CD14-positive monocyte (primary cell): ENCODE measurements around the gene TAF5. TPM values are rescaled to one million over a fixed set of nuclear protein-coding genes. Genes with fewer than 3 reads are reported as not detected.

Source experiments
- DNase-seq, 3 donors: peaks; one replicate each; pipeline ENCODE4 v3.0.0-alpha.2; 2011 to 2022
- H2AFZ ChIP-seq: 2 replicates; pipeline ENCODE4 v1.6.0; 2012; ENCODE audit warnings: mild to moderate bottlenecking, low read depth, low read length, inconsistent platforms; ENCODE audit not compliant: insufficient read depth, poor library complexity, severe bottlenecking
- H3K27ac ChIP-seq, 2 donors: 1 replicate in 1 of 2; 2 replicates in 1 of 2; pipeline ENCODE4 v1.5.1; 2012 to 2013; ENCODE audit warnings: low read length in 2 of 2, control low read depth in 1 of 2, inconsistent platforms in 1 of 2, low read depth in 1 of 2, mild to moderate bottlenecking in 1 of 2
- H3K27me3 ChIP-seq, 2 donors: one replicate each; pipeline versions ENCODE4 v1.6.0 to v1.6.1; 2011 to 2013; ENCODE audit warnings: low read length in 2 of 2; ENCODE audit not compliant: control insufficient read depth in 2 of 2, insufficient read depth in 2 of 2
- H3K36me3 ChIP-seq, 2 donors: replicated peaks in 1 of 2; 1 replicate in 1 of 2; 2 replicates in 1 of 2; pipeline versions ENCODE4 v1.5.1 to v1.6.1; 2012 to 2013; ENCODE audit warnings: low read length in 2 of 2, control low read depth in 1 of 2, inconsistent platforms in 1 of 2, mild to moderate bottlenecking in 1 of 2; ENCODE audit not compliant: insufficient read depth in 2 of 2, control insufficient read depth in 1 of 2
- H3K4me1 ChIP-seq, 2 donors: 1 replicate in 1 of 2; 2 replicates in 1 of 2; pipeline versions ENCODE4 v1.5.1 to v1.6.1; 2012 to 2013; ENCODE audit warnings: low read length in 2 of 2, control low read depth in 1 of 2, inconsistent platforms in 1 of 2, mild to moderate bottlenecking in 1 of 2, moderate library complexity in 1 of 2; ENCODE audit not compliant: insufficient read depth in 2 of 2, control insufficient read depth in 1 of 2
- H3K4me2 ChIP-seq: replicated peaks from 2 replicates; pipeline ENCODE3; 2012; ENCODE audit warnings: low read length, moderate library complexity, mild to moderate bottlenecking; ENCODE audit not compliant: poor library complexity, severe bottlenecking; ENCODE audit errors: extremely low read depth
- H3K4me3 ChIP-seq, 3 experiments: fragments of 200-600 bp in 1 of 3; sonication (generic) in 1 of 3; replicated peaks in 1 of 3; 1 replicate in 2 of 3; 2 replicates in 1 of 3; pipeline ENCODE4 v1.5.1; 2011 to 2013; ENCODE audit warnings: low read length in 3 of 3, mild to moderate bottlenecking in 3 of 3, control low read depth in 2 of 3, low read depth in 2 of 3, inconsistent platforms in 1 of 3, moderate library complexity in 1 of 3
- H3K79me2 ChIP-seq: 2 replicates; pipeline ENCODE4 v1.6.0; 2012; ENCODE audit warnings: mild to moderate bottlenecking, control low read depth, inconsistent platforms, low read length, moderate library complexity; ENCODE audit not compliant: insufficient read depth
- H3K9ac ChIP-seq: 2 replicates; pipeline ENCODE4 v1.6.0; 2017; ENCODE audit warnings: low read length, mild to moderate bottlenecking; ENCODE audit not compliant: insufficient read depth, poor library complexity, severe bottlenecking
- H3K9me3 ChIP-seq, 2 donors: replicated peaks in 1 of 2; 1 replicate in 1 of 2; 2 replicates in 1 of 2; pipeline versions ENCODE4 v1.5.1 to v1.6.1; 2012 to 2013; ENCODE audit warnings: low read length in 2 of 2, control low read depth in 1 of 2; ENCODE audit not compliant: control insufficient read depth in 1 of 2, insufficient read depth in 1 of 2
- H4K20me1 ChIP-seq: 2 replicates; pipeline ENCODE4 v1.6.0; 2012; ENCODE audit warnings: mild to moderate bottlenecking, low read length, control low read depth, moderate library complexity; ENCODE audit not compliant: insufficient read depth
- H3K27ac Mint-ChIP-seq, 7 donors: one replicate each; pipeline ENCODE4 v1.8.0; 2020; ENCODE audit warnings: mild to moderate bottlenecking in 7 of 7, mixed read lengths in 7 of 7, moderate library complexity in 6 of 7, inconsistent platforms in 2 of 7
- H3K27me3 Mint-ChIP-seq, 3 donors: one replicate each; pipeline ENCODE4 v1.8.0; 2021 to 2022; ENCODE audit warnings: low read depth in 3 of 3, mild to moderate bottlenecking in 3 of 3, mixed read lengths in 3 of 3, moderate library complexity in 3 of 3, inconsistent platforms in 1 of 3
- H3K36me3 Mint-ChIP-seq, 2 donors: one replicate each; pipeline ENCODE4 v1.8.0; 2020; ENCODE audit warnings: mixed read lengths in 2 of 2, inconsistent platforms in 1 of 2, mild to moderate bottlenecking in 1 of 2
- H3K4me1 Mint-ChIP-seq: one replicate; pipeline ENCODE4 v1.8.0; 2020; ENCODE audit warnings: mild to moderate bottlenecking, mixed read lengths
- H3K4me3 Mint-ChIP-seq, 2 donors: one replicate each; pipeline ENCODE4 v1.8.0; 2020; ENCODE audit warnings: mild to moderate bottlenecking in 2 of 2, mixed read lengths in 2 of 2, moderate library complexity in 1 of 2
- H3K9me3 Mint-ChIP-seq, 7 donors: one replicate each; pipeline ENCODE4 v1.8.0; 2020 to 2022; ENCODE audit warnings: mixed read lengths in 7 of 7, mild to moderate bottlenecking in 6 of 7, moderate library complexity in 6 of 7, inconsistent platforms in 2 of 7
- CTCF ChIP-seq: fragments of 200-600 bp; IDR thresholded peaks from one replicate; pipeline ENCODE4 v1.8.0; 2022; ENCODE audit warnings: antibody characterized with exemption, mild to moderate bottlenecking
- WGBS: methylation state at CpG from one replicate; pipeline ENCODE4 v1.1.5; 2013; ENCODE audit warnings: missing lambda C conversion rate; ENCODE audit not compliant: insufficient coverage; 5-methylcytosine and 5-hydroxymethylcytosine counted together
- intact Hi-C, 2 donors: fragments of 100-400 bp; cut with micrococcal nuclease; formaldehyde crosslinking; loops; one replicate each; pipeline versions ENCODE4 v1.15.0 to v1.15.1; 2023
- polyA minus RNA-seq: library from RNA; depleted of rRNA, polyadenylated mRNA; stranded (reverse); fragments of >200 nt; gene quantifications from 2 replicates; pipeline ENCODE4 v1.2.3, GENCODE V29; 2012
- polyA plus RNA-seq, 3 donors: library from polyadenylated mRNA; depleted of rRNA in 1 of 3; unstranded in 2 of 3; stranded (reverse) in 1 of 3; fragments of 300-500 nt in 2 of 3; fragments of >200 nt in 1 of 3; fragmentation: Illumina TruSeq in 2 of 3; gene quantifications; 1 replicate in 2 of 3; 2 replicates in 1 of 3; pipeline ENCODE4 v1.2.3, GENCODE V29; 2012 to 2021
- total RNA-seq, 12 experiments: library from RNA in 1 of 12; stranded (reverse) in 1 of 12; fragments of 120-200 nt in 1 of 12; gene quantifications; one replicate each; pipeline ENCODE4 v1.2.4 and lab custom pipeline; 2013 to 2026; ENCODE audit warnings: mixed read lengths in 6 of 12, inconsistent platforms in 1 of 12

TAF5 gene
- 7.6 TPM for total RNA-seq (2013)
- polyA plus RNA-seq = 1 to 10 TPM; 1.0 to 2.4 (median 2.4) TPM
- polyA minus RNA-seq = 3.2 and 3.8 TPM in 2 replicates
- 3.7 to 28.6 (median 8.8) reads per million in 11 experiments for total RNA-seq (lab: John Stamatoyannopoulos, UW)

DNA sequence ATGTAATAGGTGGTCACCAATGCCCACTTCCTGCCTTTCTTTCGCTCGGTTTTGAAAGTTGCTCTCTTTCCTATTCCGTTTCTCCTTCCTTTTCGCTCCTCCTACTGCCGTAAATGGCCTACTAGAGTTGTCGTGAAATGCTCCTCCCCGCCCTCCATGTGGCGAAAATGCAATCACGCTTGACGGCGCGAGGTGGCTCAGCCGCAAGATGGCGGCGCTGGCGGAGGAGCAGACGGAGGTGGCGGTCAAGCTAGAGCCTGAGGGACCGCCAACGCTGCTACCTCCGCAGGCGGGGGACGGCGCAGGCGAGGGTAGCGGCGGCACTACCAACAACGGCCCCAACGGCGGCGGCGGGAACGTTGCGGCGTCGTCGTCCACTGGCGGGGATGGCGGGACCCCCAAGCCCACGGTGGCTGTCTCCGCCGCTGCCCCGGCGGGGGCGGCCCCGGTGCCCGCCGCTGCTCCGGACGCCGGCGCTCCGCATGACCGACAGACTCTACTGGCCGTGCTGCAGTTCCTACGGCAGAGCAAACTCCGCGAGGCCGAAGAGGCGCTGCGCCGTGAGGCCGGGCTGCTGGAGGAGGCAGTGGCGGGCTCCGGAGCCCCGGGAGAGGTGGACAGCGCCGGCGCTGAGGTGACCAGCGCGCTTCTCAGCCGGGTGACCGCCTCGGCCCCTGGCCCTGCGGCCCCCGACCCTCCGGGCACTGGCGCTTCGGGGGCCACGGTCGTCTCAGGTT lies at the start of gene TAF5:
Gene TAF5, plus strand, starts transcription at position 195 of the 737 bp plus-strand sequence. Its CDS starts 14 bp downstream, at position 209.
- Mint-ChIP-seq H3K27ac (peak within 1 kb of the TSS; percentile 83 to 93 (median 87)), H3K36me3 (peaks cover 2 to 6% of the 10 kb centered on the region in 2 donors), H3K4me3 (peak within 1 kb of the TSS; percentile 84 to 92), H3K9me3 (no peaks in the 10 kb centered on the region), H3K4me1 (peaks cover 6% of the 10 kb centered on the region), H3K27me3 (peaks cover 0 to 2% (median 0%) of the 10 kb centered on the region in 3 donors)
- Histone ChIP-seq H3K4me1 (peaks cover 15 to 16% of the 10 kb centered on the region in 2 donors), H3K4me3 (peak within 1 kb of the TSS; percentile 69 to 93 (median 85)), H3K36me3 (peaks cover 0 to 12% of the 10 kb centered on the region in 2 donors), H3K4me2 (peak within 1 kb of the TSS; percentile 98), H3K79me2 (peaks cover 39% of the 10 kb centered on the region), H3K9ac (peak within 1 kb of the TSS; percentile 84), H3K9me3 (no peaks in the 10 kb centered on the region), H4K20me1 (peaks cover 3% of the 10 kb centered on the region), H2AFZ (peak within 1 kb of the TSS; percentile 95), H3K27me3 (no peaks in the 10 kb centered on the region), H3K27ac (peak within 1 kb of the TSS; percentile 65 to 77)
- peak; percentile 88 to 90 (median 89) for DNase-seq
- no peak for TF ChIP-seq CTCF
- intact Hi-C loops = loop anchor here in 1 of 2 donors (2.0 kb wide), 1 partner anchor 29 kb away; the partner anchor contains the start of genes ATP5MK and PDCD11
- WGBS = under 1% methylated on average over 81 of the region's 81 CpGs

DNA sequence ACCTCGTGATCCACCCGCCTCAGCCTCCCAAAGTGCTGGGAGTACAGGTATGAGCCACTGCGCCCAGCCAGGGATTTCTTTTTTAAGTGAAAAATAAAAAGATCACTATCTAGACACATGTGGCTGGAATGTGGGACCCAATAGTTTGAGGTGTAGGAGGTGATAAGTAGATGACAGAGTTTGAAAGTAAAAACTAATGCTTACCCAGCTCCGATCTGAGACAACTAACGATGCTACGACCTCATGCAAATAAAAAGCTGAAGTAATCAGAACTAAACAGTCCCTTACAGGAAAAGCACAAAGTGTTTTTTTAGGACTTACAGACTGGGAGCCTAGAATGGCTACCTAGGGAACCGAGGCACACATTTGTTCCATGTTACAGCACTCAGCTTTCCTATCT lies 39.9 kb upstream of the TAF5 start:
- Histone ChIP-seq H3K79me2 (no peaks in the 10 kb centered on the region), H3K9ac (no peak overlapping the region), H3K27me3 (no peaks in the 10 kb centered on the region), H3K9me3 (no peaks in the 10 kb centered on the region), H4K20me1 (no peaks in the 10 kb centered on the region), H3K4me1 (no peaks in the 10 kb centered on the region), H3K4me3 (no peak overlapping the region), H3K36me3 (peaks cover 23 to 74% of the 10 kb centered on the region in 2 donors), H3K4me2 (no peak overlapping the region), H2AFZ (no peak overlapping the region), H3K27ac (no peak overlapping the region)
- Mint-ChIP-seq H3K27me3 (peaks cover 0 to 2% (median 0%) of the 10 kb centered on the region in 3 donors), H3K4me1 (peaks cover 4% of the 10 kb centered on the region), H3K4me3 (no peak overlapping the region), H3K27ac (no peak overlapping the region), H3K36me3 (peaks cover 37 to 74% of the 10 kb centered on the region in 2 donors), H3K9me3 (no peaks in the 10 kb centered on the region)
- intact Hi-C loops = no loop called here
- no peak for TF ChIP-seq CTCF
- DNase-seq = no peak
- 70% methylated on average over 2 of the region's 7 CpGs for WGBS
